ENCODE results near the gene CAMKMT. TPM values are rescaled to one million over a fixed set of nuclear protein-coding genes. Genes with fewer than 3 reads are reported as not detected.

The CAMKMT gene
- total RNA-seq, 1 experiment from 2014 or later = 17.4 TPM

DNA sequence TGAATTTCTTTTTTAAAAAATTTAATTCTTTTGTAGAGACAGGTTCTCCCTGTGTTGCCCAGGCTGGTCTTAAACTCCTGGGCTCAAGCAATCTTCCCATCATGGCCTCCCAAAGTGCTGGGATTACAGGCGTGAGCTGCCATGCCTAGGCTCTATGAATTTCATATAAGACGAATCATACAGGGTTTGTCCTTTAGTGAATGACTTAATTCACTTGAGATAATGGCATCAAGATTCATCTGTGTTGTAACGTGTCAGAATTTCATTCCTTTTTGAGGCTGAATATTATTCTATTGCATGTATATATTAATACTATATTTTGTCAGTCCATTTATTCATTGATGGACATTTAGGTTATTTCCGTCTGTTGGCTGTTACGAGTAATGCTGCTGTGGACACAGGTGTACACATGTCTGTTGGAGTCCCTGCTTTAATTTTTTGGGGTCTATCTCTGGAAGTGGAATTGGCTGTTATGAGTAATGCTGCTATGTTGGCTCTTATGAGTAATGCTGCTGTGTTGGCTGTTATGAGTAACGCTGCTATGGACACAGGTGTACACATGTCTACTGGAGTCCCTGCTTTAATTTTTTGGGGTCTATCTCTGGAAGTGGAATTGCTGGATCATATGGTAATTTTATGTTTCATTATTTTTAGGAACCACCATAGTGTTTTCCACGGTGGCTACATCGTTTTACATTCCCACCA, 210.6 kb downstream of the CAMKMT start:
- Histone ChIP-seq H3K23ac (ENCODE audit: insufficient read length, low read depth, low read length) (no peak overlapping the region), H3K9me3 (ENCODE audit: control insufficient read depth, low read depth, low read length) (no peaks in the 10 kb centered on the region), H3K79me2 (ENCODE audit: insufficient read depth, low read length) (no peaks in the 10 kb centered on the region), H3K23me2 (ENCODE audit: insufficient read length, low read depth, low read length, poor library complexity, severe bottlenecking) (no peaks in the 10 kb centered on the region), H2BK120ac (ENCODE audit: low read depth, low read length, poor library complexity, severe bottlenecking) (no peak overlapping the region), H3K14ac (ENCODE audit: insufficient read depth, low read length) (no peak overlapping the region), H3K56ac (ENCODE audit: insufficient read length, low read depth, low read length) (no peak overlapping the region), H2AK5ac (ENCODE audit: insufficient read length, low read length) (no peak overlapping the region), H3K4me2 (ENCODE audit: insufficient read depth, insufficient read length, low read length) (no peak overlapping the region), H2BK5ac (ENCODE audit: insufficient read length, low read length) (no peak overlapping the region), H3K4me1 (ENCODE audit: insufficient read depth, low read length) (no peaks in the 10 kb centered on the region; the same call in 1 of the 2 replicates), H3K18ac (ENCODE audit: insufficient read length, low read depth, low read length) (no peak overlapping the region), H3T11ph (ENCODE audit: low read length) (no peak overlapping the region), H3K79me1 (ENCODE audit: insufficient read depth, low read depth, low read length, poor library complexity, severe bottlenecking) (no peaks in the 10 kb centered on the region), H2AFZ (ENCODE audit: low read length) (no peak overlapping the region), H3K27me3 (ENCODE audit: insufficient read depth, low read length) (no peaks in the 10 kb centered on the region), H2BK12ac (ENCODE audit: insufficient read length, low read depth, low read length) (no peak overlapping the region), H2BK20ac (ENCODE audit: low read depth, low read length, poor library complexity, severe bottlenecking) (no peak overlapping the region), H4K8ac (replicated peaks; ENCODE audit: insufficient read length, low read depth, low read length) (no peak overlapping the region), H4K91ac (ENCODE audit: insufficient read length, low read depth, low read length) (no peak overlapping the region), H2BK15ac (ENCODE audit: low read depth, low read length) (no peak overlapping the region), H3K9ac (ENCODE audit: extremely low read depth, insufficient read length, low read length) (no peak overlapping the region), H3K4ac (ENCODE audit: low read depth, low read length) (no peak overlapping the region), H3K27ac (ENCODE audit: insufficient read length, low read depth, low read length) (no peak overlapping the region), H4K20me1 (ENCODE audit: control insufficient read depth, insufficient read depth, insufficient read length) (no peaks in the 10 kb centered on the region), H4K5ac (ENCODE audit: insufficient read length, low read depth, low read length) (no peak overlapping the region)
- no CpG with 5 or more reads among the region's 8 CpGs for WGBS (ENCODE audit: extremely low coverage, insufficient read length, low lambda C conversion rate)
- no peak for DNase-seq
- Mint-ChIP-seq H3K27ac (no peak overlapping the region), H3K27me3 (ENCODE audit: low read depth) (no peaks in the 10 kb centered on the region), H3K4me1 (peaks cover 17 to 26% of the 10 kb centered on the region in 2 experiments), H3K4me3 (no peak overlapping the region), H3K36me3 (ENCODE audit: insufficient read depth in 1 of 3, low read depth in 3 of 3) (no peaks in the 10 kb centered on the region), H3K9me3 (no peaks in the 10 kb centered on the region)
- TF ChIP-seq, protein P1, sequence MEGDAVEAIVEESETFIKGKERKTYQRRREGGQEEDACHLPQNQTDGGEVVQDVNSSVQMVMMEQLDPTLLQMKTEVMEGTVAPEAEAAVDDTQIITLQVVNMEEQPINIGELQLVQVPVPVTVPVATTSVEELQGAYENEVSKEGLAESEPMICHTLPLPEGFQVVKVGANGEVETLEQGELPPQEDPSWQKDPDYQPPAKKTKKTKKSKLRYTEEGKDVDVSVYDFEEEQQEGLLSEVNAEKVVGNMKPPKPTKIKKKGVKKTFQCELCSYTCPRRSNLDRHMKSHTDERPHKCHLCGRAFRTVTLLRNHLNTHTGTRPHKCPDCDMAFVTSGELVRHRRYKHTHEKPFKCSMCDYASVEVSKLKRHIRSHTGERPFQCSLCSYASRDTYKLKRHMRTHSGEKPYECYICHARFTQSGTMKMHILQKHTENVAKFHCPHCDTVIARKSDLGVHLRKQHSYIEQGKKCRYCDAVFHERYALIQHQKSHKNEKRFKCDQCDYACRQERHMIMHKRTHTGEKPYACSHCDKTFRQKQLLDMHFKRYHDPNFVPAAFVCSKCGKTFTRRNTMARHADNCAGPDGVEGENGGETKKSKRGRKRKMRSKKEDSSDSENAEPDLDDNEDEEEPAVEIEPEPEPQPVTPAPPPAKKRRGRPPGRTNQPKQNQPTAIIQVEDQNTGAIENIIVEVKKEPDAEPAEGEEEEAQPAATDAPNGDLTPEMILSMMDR (conservative IDR thresholded peaks at IDR 0.05) = no peak

All from H9 (cell line).